Right atrium auricular region (tissue), 2 donors: ENCODE data around the gene KRT3. TPM values are rescaled to one million over a fixed set of nuclear protein-coding genes. Genes with fewer than 3 reads are reported as not detected.

ENCODE experiments used
- DNase-seq: peaks from one replicate; pipeline ENCODE4 v3.0.0-alpha.2; 2019; ENCODE audit warnings: low spot score
- H3K27ac ChIP-seq, 2 donors: fragments of 200-600 bp; sonication (generic); 1 replicate in 1 of 2; 2 replicates in 1 of 2; pipeline ENCODE4 v1.5.1; 2016 to 2019
- H3K27me3 ChIP-seq, 2 donors: fragments of 200-600 bp; sonication (generic); one replicate each; pipeline versions ENCODE4 v1.5.1 to v1.6.0; 2017 to 2019
- H3K36me3 ChIP-seq: fragments of 200-600 bp; sonication (generic); one replicate; pipeline ENCODE4 v1.5.1; 2016
- H3K4me1 ChIP-seq, 2 donors: fragments of 200-600 bp; sonication (generic); one replicate each; pipeline versions ENCODE4 v1.5.1 to v1.6.0; 2017 to 2019
- H3K4me3 ChIP-seq, 2 donors: fragments of 200-600 bp; sonication (generic); 1 replicate in 1 of 2; 2 replicates in 1 of 2; pipeline ENCODE4 v1.5.1; 2017 to 2019; ENCODE audit warnings: mild to moderate bottlenecking in 1 of 2, moderate library complexity in 1 of 2
- H3K9me3 ChIP-seq, 2 donors: fragments of 200-600 bp; sonication (generic); one replicate each; pipeline ENCODE4 v1.5.1; 2019
- CTCF ChIP-seq, 2 donors: fragments of 200-600 bp; sonication (generic); IDR thresholded peaks; one replicate each; pipeline ENCODE4 v1.5.1; 2019; ENCODE audit warnings: antibody characterized with exemption in 2 of 2
- total RNA-seq, 2 donors: library from RNA; depleted of rRNA; stranded (reverse); fragments of >200 nt; gene quantifications; one replicate each; pipeline ENCODE4 v1.1.0, GENCODE V29; 2016

KRT3 gene
- total RNA-seq, 2 donors from 2014 or later = not detected

GRCh38 chr12:52769354-52769753, 26.6 kb downstream of the KRT3 start:
- H3K9me3 ChIP-seq = no peaks in the 10 kb centered on the region
- H3K27ac ChIP-seq = no peak overlapping the region
- no peak overlapping the region for H3K4me3 ChIP-seq
- no peak for DNase-seq
- no peaks in the 10 kb centered on the region for H3K36me3 ChIP-seq
- no peaks in the 10 kb centered on the region for H3K4me1 ChIP-seq
- TF ChIP-seq CTCF (IDR thresholded peaks at IDR 0.05) = no peak
- no peaks in the 10 kb centered on the region for H3K27me3 ChIP-seq

- TF ChIP-seq CTCF (IDR thresholded peaks at IDR 0.05) = no peak
Measured at GRCh38 chr12:52768479-52769200, 27.3 kb downstream of the KRT3 start.

GRCh38 chr12:52767427-52767826, 28.5 kb downstream of the KRT3 start:
- no peak for TF ChIP-seq CTCF (IDR thresholded peaks at IDR 0.05)
- no peak overlapping the region for H3K27ac ChIP-seq

More at GRCh38 chr12:52768479-52769200, 27.3 kb downstream of the KRT3 start:
- DNase-seq = no peak
- no peaks in the 10 kb centered on the region for H3K4me1 ChIP-seq
- no peaks in the 10 kb centered on the region for H3K36me3 ChIP-seq
- no peaks in the 10 kb centered on the region for H3K27me3 ChIP-seq
- H3K4me3 ChIP-seq = no peak overlapping the region
- H3K27ac ChIP-seq = no peak overlapping the region
- no peaks in the 10 kb centered on the region for H3K9me3 ChIP-seq

GRCh38 chr12:52767020-52767379, 28.9 kb downstream of the KRT3 start:
- no peak for TF ChIP-seq CTCF (IDR thresholded peaks at IDR 0.05)
- H3K27me3 ChIP-seq = no peaks in the 10 kb centered on the region
- H3K9me3 ChIP-seq = peaks cover 0 to under 1% of the 10 kb centered on the region in 2 donors
- no peak overlapping the region for H3K27ac ChIP-seq
- H3K4me3 ChIP-seq = no peak overlapping the region
- H3K4me1 ChIP-seq = no peaks in the 10 kb centered on the region
- H3K36me3 ChIP-seq = no peaks in the 10 kb centered on the region
- no peak for DNase-seq

More at GRCh38 chr12:52767427-52767826, 28.5 kb downstream of the KRT3 start:
- Histone ChIP-seq H3K9me3 (no peaks in the 10 kb centered on the region), H3K4me1 (no peaks in the 10 kb centered on the region), H3K36me3 (no peaks in the 10 kb centered on the region), H3K27me3 (no peaks in the 10 kb centered on the region), H3K4me3 (no peak overlapping the region)
- no peak for DNase-seq

GRCh38 chr12:52766351-52767019, 29.4 kb downstream of the KRT3 start:
- no peak for TF ChIP-seq CTCF (IDR thresholded peaks at IDR 0.05)
- no peak overlapping the region for H3K27ac ChIP-seq
- H3K4me1 ChIP-seq = no peaks in the 10 kb centered on the region
- no peaks in the 10 kb centered on the region for H3K27me3 ChIP-seq
- no peak overlapping the region for H3K4me3 ChIP-seq
- H3K9me3 ChIP-seq = peaks cover 0 to 5% of the 10 kb centered on the region in 2 donors
- DNase-seq = no peak
- no peaks in the 10 kb centered on the region for H3K36me3 ChIP-seq
